H1 (cell line): Measurements from ENCODE around the gene SLC25A26. TPM values are rescaled to one million over a fixed set of nuclear protein-coding genes. Genes with fewer than 3 reads are reported as not detected.

ENCODE experiments used
- ATF2 ChIP-seq: IDR thresholded peaks from 2 replicates; pipeline ENCODE4 v1.6.1; 2012; ENCODE audit warnings: low read length, inconsistent platforms
- polyA plus RNA-seq, 7 experiments: library from polyadenylated mRNA; depleted of rRNA in 3 of 7; stranded (reverse) in 5 of 7; unstranded in 2 of 7; fragments of >200 nt in 5 of 7; fragments of 200-250 nt in 2 of 7; gene quantifications; 1 replicate in 5 of 7; 2 replicates in 1 of 7; 4 replicates in 1 of 7; pipeline versions ENCODE4 v1.2.1 to v1.2.3, GENCODE V29; 2011 to 2013; ENCODE audit warnings: missing spikeins in 2 of 7, mixed read lengths in 2 of 7
- total RNA-seq: library from RNA; stranded (reverse); fragmentation: NEBNext Ultra II Directional; extraction: Animal tissue kit (Norgen Biotek cat#: 25700); gene quantifications from 2 replicates; pipeline ENCODE4 v1.2.1, GENCODE V29; 2021

The SLC25A26 gene
- total and polyA plus RNA-seq, 2 of the 8 experiments (the other 6 are each of a cell fraction or from before 2014, with no cell fraction given) = 30.0 to 37.0 TPM

GRCh38 chr3:66385066-66385465, 164.3 kb downstream of the SLC25A26 start (continued):
- TF ChIP-seq ATF2 = no peak
